GM12878 (cell line): ENCODE results near the gene TKT. TPM values are rescaled to one million over a fixed set of nuclear protein-coding genes. Genes with fewer than 3 reads are reported as not detected.

Experiments
- ATAC-seq: fragments of 200-7000 bp; cut with Tn5 transposase; 3 replicates; pipeline ENCODE4 v1.9.1; 2020; ENCODE audit warnings: mild to moderate bottlenecking, moderate library complexity
- BruUV-seq: library from RNA; stranded (reverse); fragments of 400-500 nt; replicated peaks from 2 replicates; lab custom pipeline; 2021; lab: Mats Ljungman, UMichigan
- CTCF ChIA-PET: fragments of 300-600 bp; sonication (Branson Sonifier 250); formaldehyde crosslinking; extraction: SDS; loops from one replicate; lab custom pipeline; 2021; ENCODE audit warnings: inconsistent platforms; lab: Yijun Ruan, JAX
- POLR2A ChIA-PET: fragments of 350-600 bp; formaldehyde crosslinking; extraction: SDS; loops from one replicate; lab custom pipeline; 2021; ENCODE audit warnings: inconsistent platforms; lab: Charles Lee
- RAD21 ChIA-PET: fragments of 300-600 bp; sonication (Branson Sonifier 250); formaldehyde crosslinking; loops from one replicate; lab custom pipeline; 2023; ENCODE audit warnings: antibody characterized with exemption; ENCODE audit not compliant: unreplicated experiment; lab: Charles Lee
- SMC1A ChIA-PET: fragments of 300-600 bp; sonication (Branson Sonifier 250); formaldehyde crosslinking; loops from one replicate; lab custom pipeline; 2023; ENCODE audit not compliant: unreplicated experiment, uncharacterized antibody; lab: Charles Lee
- DNase-seq: peaks from one replicate; pipeline ENCODE4 v3.0.0-alpha.2; 2011; ENCODE audit warnings: low read depth, low spot score
- FAIRE-seq: peaks from 3 replicates; lab custom pipeline; 2011; peaks lifted over from hg19 to GRCh38; lab: Jason Lieb, UNC
- H2AFZ ChIP-seq: 2 replicates; pipeline ENCODE4 v1.6.0; 2011; ENCODE audit warnings: low read depth, low read length, control low read depth; ENCODE audit not compliant: control insufficient read depth
- H3K27ac ChIP-seq: 2 replicates; pipeline ENCODE4 v1.5.1; 2011; ENCODE audit warnings: control low read depth; ENCODE audit not compliant: control insufficient read depth, insufficient read depth
- H3K27me3 ChIP-seq, 2 experiments: replicated peaks in 1 of 2; 2 replicates each; pipeline versions ENCODE4 v1.6.0 to v1.6.1; 2011; ENCODE audit warnings: low read length in 1 of 2; ENCODE audit not compliant: control insufficient read depth in 2 of 2, insufficient read depth in 2 of 2
- H3K36me3 ChIP-seq, 2 experiments: 2 replicates each; pipeline ENCODE4 v1.5.1; 2011; ENCODE audit warnings: low read length in 1 of 2; ENCODE audit not compliant: control insufficient read depth in 2 of 2, insufficient read depth in 2 of 2
- H3K4me1 ChIP-seq: 2 replicates; pipeline ENCODE4 v1.6.1; 2011; ENCODE audit warnings: mild to moderate bottlenecking, low read length, moderate library complexity, mixed read lengths; ENCODE audit not compliant: control insufficient read depth, insufficient read depth
- H3K4me2 ChIP-seq: 2 replicates; pipeline ENCODE4 v1.6.0; 2011; ENCODE audit warnings: control low read depth; ENCODE audit not compliant: control insufficient read depth, insufficient read depth
- H3K4me3 ChIP-seq: fragments of 200-600 bp; sonication (generic); 2 replicates; pipeline ENCODE4 v1.5.1; 2016
- H3K79me2 ChIP-seq: 2 replicates; pipeline ENCODE4 v1.6.0; 2011; ENCODE audit warnings: low read length; ENCODE audit not compliant: control insufficient read depth, insufficient read depth
- H3K9ac ChIP-seq: 2 replicates; pipeline ENCODE4 v1.8.0; 2011; ENCODE audit warnings: low read length, control low read depth, mixed read lengths; ENCODE audit not compliant: control insufficient read depth, insufficient read depth
- H3K9me3 ChIP-seq: replicated peaks from 3 replicates; pipeline ENCODE4 v1.5.1; 2011; ENCODE audit warnings: mild to moderate bottlenecking, low read length; ENCODE audit not compliant: control insufficient read depth, insufficient read depth
- H4K20me1 ChIP-seq: 2 replicates; pipeline ENCODE4 v1.6.0; 2011; ENCODE audit not compliant: control insufficient read depth, insufficient read depth
- DPF2 ChIP-seq: fragments of 450-650 bp; IDR thresholded peaks from 2 replicates; pipeline ENCODE4 v1.6.1; 2017; ENCODE audit warnings: mild to moderate bottlenecking
- GATAD2B ChIP-seq: fragments of 450-650 bp; conservative IDR thresholded peaks from 2 replicates; pipeline ENCODE4 v1.6.1; 2017; ENCODE audit warnings: low read depth, mild to moderate bottlenecking, moderate library complexity
- MXI1 ChIP-seq: fragments of 150-350 bp; IDR thresholded peaks from 2 replicates; pipeline ENCODE4 v1.6.1; 2011; ENCODE audit warnings: low read depth, mild to moderate bottlenecking, inconsistent platforms, low read length, improper control_type of control experiment
- PAX8 ChIP-seq: fragments of 450-650 bp; IDR thresholded peaks from 2 replicates; pipeline ENCODE4 v1.6.1; 2017; ENCODE audit warnings: mild to moderate bottlenecking, moderate library complexity
- POU2F2 ChIP-seq: IDR thresholded peaks from 3 replicates; pipeline ENCODE4 v1.6.1; 2011; ENCODE audit warnings: low read depth, mild to moderate bottlenecking, low read length, borderline replicate concordance
- RB1 ChIP-seq: fragments of 450-650 bp; formaldehyde crosslinking; IDR thresholded peaks from 2 replicates; pipeline ENCODE4 v1.6.1; 2017; ENCODE audit warnings: mild to moderate bottlenecking, borderline replicate concordance
- SMAD1 ChIP-seq: fragments of 450-650 bp; IDR thresholded peaks from 2 replicates; pipeline ENCODE4 v1.6.1; 2018; ENCODE audit warnings: mild to moderate bottlenecking, low read depth; ENCODE audit not compliant: partially characterized antibody
- ZBED1 ChIP-seq: IDR thresholded peaks from 2 replicates; pipeline ENCODE4 v1.6.1; 2016; ENCODE audit warnings: borderline replicate concordance
- WGBS: methylation state at CpG from one replicate; pipeline ENCODE4 v1.1.6; 2016; ENCODE audit warnings: low lambda C conversion rate; ENCODE audit not compliant: insufficient replicate concordance, insufficient coverage; ENCODE audit errors: missing lambda C conversion rate; 5-methylcytosine and 5-hydroxymethylcytosine counted together
- in situ Hi-C: fragments of 300-500 bp; cut with MboI; formaldehyde crosslinking; loops from 9 replicates; pipeline ENCODE4 v1.14.3; 2018; ENCODE audit warnings: mixed read lengths
- intact Hi-C: fragments of 100-400 bp; cut with micrococcal nuclease; formaldehyde crosslinking; loops from one replicate; pipeline ENCODE4 v1.14.2; 2022; ENCODE audit not compliant: unreplicated experiment
- polyA plus RNA-seq, 11 experiments: library from polyadenylated mRNA; depleted of rRNA in 4 of 11; unstranded in 6 of 11; stranded (reverse) in 5 of 11; fragments of >200 nt; fragmentation: Nextera tagmentation in 4 of 11; fragmentation: Illumina TruSeq in 1 of 11; extraction: Ambion mirVana in 4 of 11; extraction: Trizol in 1 of 11; gene quantifications; 1 replicate in 1 of 11; 2 replicates in 10 of 11; pipeline versions ENCODE4 v1.2.1 to v1.2.3, GENCODE V29; 2011 to 2016; ENCODE audit warnings: inconsistent platforms in 2 of 11, missing spikeins in 2 of 11, low read depth in 1 of 11
- total RNA-seq, 4 experiments: library from RNA; depleted of rRNA in 3 of 4; stranded (reverse); fragments of >200 nt in 3 of 4; fragmentation: Illumina TruSeq in 1 of 4; extraction: Trizol in 1 of 4; gene quantifications; 2 replicates each; pipeline versions ENCODE4 v1.2.1 to v1.2.3, GENCODE V29; 2013 to 2021
- TF ChIP-seq, protein P1 (sequence below): IDR thresholded peaks from 2 replicates; pipeline ENCODE4 v1.6.1; 2012; ENCODE audit warnings: mild to moderate bottlenecking, low read depth, low read length
- TF ChIP-seq, protein P2 (sequence below), 3 experiments: IDR thresholded peaks in 2 of 3; conservative IDR thresholded peaks in 1 of 3; 2 replicates each; pipeline ENCODE4 v1.5.1; 2011; ENCODE audit warnings: low read depth in 3 of 3, low read length in 3 of 3, mild to moderate bottlenecking in 3 of 3, control low read depth in 2 of 3, moderate library complexity in 2 of 3, inconsistent platforms in 1 of 3, mixed read lengths in 1 of 3; ENCODE audit not compliant: control insufficient read depth in 2 of 3, insufficient read depth in 1 of 3; ENCODE audit errors: extremely low read depth in 1 of 3
- TF ChIP-seq, protein P3 (sequence below): fragments of 150-350 bp; IDR thresholded peaks from 2 replicates; pipeline ENCODE4 v1.6.1; 2014; ENCODE audit warnings: mild to moderate bottlenecking, low read depth, low read length
- TF ChIP-seq, protein P4 (sequence below): IDR thresholded peaks from 2 replicates; pipeline ENCODE4 v1.6.1; 2012; ENCODE audit warnings: low read depth, low read length, improper control_type of control experiment
- TF ChIP-seq, protein P5 (sequence below): IDR thresholded peaks from 2 replicates; pipeline ENCODE4 v1.6.1; 2012; ENCODE audit warnings: low read length, inconsistent platforms
- TF ChIP-seq, protein P6 (sequence below): IDR thresholded peaks from 2 replicates; pipeline ENCODE4 v1.6.1; 2011; ENCODE audit warnings: borderline replicate concordance, low read depth, mild to moderate bottlenecking, moderate library complexity, mixed read lengths, low read length; ENCODE audit not compliant: insufficient read depth; ENCODE audit errors: extremely low read length

TKT gene
- total and polyA plus RNA-seq, 10 of the 15 experiments (the other 5 are each of a cell fraction or from before 2014, with no cell fraction given): 56.4 to 385 (median 143) TPM

DNA sequence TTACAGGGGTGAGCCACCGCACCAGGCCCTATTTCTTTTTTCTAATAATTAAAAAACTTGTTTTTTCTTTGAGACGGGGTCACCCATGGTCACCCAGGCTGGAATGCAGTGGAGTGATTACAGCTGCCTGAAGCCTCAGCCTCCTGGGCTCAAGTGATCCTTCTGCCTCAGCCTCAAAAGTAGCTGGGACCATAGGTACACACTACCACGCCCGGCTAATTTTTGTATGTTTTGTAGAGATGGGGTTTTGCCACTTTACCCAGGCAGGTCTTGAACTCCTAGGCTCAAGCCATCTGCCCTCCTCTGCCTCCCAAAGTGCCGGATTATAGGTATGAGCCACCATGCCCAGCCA lies 858 bp upstream of the TKT start:
- RAD21 ChIA-PET: no interaction called here
- Histone ChIP-seq H3K4me2 (no peak overlapping the region), H3K9me3 (no peaks in the 10 kb centered on the region), H3K4me3 (no peak overlapping the region), H3K27me3 (no peaks in the 10 kb centered on the region), H3K36me3 (no peaks in the 10 kb centered on the region), H3K79me2 (peaks cover 40% of the 10 kb centered on the region), H3K9ac (no peak overlapping the region), H4K20me1 (peaks cover 11% of the 10 kb centered on the region), H3K4me1 (peaks cover 11% of the 10 kb centered on the region), H2AFZ (no peak overlapping the region), H3K27ac (no peak overlapping the region)
- POLR2A ChIA-PET: no interaction called here
- ATAC-seq (no peak), DNase-seq (no peak), FAIRE-seq (no peak)
- BruUV-seq: no TSS peak
- CTCF ChIA-PET: no interaction called here
- SMC1A ChIA-PET: interaction anchor here (1.0 kb wide), 1 partner anchor 13 kb away, joined by 3 read pairs; no protein-coding TSS in a partner anchor
- intact Hi-C loops (no loop called here), in situ Hi-C loops (no loop called here)
- 97% methylated on average over 5 of the region's 5 CpGs for WGBS
- TF ChIP-seq, protein P1, sequence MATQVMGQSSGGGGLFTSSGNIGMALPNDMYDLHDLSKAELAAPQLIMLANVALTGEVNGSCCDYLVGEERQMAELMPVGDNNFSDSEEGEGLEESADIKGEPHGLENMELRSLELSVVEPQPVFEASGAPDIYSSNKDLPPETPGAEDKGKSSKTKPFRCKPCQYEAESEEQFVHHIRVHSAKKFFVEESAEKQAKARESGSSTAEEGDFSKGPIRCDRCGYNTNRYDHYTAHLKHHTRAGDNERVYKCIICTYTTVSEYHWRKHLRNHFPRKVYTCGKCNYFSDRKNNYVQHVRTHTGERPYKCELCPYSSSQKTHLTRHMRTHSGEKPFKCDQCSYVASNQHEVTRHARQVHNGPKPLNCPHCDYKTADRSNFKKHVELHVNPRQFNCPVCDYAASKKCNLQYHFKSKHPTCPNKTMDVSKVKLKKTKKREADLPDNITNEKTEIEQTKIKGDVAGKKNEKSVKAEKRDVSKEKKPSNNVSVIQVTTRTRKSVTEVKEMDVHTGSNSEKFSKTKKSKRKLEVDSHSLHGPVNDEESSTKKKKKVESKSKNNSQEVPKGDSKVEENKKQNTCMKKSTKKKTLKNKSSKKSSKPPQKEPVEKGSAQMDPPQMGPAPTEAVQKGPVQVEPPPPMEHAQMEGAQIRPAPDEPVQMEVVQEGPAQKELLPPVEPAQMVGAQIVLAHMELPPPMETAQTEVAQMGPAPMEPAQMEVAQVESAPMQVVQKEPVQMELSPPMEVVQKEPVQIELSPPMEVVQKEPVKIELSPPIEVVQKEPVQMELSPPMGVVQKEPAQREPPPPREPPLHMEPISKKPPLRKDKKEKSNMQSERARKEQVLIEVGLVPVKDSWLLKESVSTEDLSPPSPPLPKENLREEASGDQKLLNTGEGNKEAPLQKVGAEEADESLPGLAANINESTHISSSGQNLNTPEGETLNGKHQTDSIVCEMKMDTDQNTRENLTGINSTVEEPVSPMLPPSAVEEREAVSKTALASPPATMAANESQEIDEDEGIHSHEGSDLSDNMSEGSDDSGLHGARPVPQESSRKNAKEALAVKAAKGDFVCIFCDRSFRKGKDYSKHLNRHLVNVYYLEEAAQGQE: no peak
- TF ChIP-seq, protein P2, sequence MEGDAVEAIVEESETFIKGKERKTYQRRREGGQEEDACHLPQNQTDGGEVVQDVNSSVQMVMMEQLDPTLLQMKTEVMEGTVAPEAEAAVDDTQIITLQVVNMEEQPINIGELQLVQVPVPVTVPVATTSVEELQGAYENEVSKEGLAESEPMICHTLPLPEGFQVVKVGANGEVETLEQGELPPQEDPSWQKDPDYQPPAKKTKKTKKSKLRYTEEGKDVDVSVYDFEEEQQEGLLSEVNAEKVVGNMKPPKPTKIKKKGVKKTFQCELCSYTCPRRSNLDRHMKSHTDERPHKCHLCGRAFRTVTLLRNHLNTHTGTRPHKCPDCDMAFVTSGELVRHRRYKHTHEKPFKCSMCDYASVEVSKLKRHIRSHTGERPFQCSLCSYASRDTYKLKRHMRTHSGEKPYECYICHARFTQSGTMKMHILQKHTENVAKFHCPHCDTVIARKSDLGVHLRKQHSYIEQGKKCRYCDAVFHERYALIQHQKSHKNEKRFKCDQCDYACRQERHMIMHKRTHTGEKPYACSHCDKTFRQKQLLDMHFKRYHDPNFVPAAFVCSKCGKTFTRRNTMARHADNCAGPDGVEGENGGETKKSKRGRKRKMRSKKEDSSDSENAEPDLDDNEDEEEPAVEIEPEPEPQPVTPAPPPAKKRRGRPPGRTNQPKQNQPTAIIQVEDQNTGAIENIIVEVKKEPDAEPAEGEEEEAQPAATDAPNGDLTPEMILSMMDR (IDR thresholded peaks at IDR 0.05 in 2 of 3, conservative IDR thresholded peaks at IDR 0.05 in 1 of 3; ENCODE audit: control insufficient read depth in 2 of 3, extremely low read depth in 1 of 3, insufficient read depth in 1 of 3, low read depth in 3 of 3, low read length in 3 of 3): no peak
- TF ChIP-seq, protein P3, sequence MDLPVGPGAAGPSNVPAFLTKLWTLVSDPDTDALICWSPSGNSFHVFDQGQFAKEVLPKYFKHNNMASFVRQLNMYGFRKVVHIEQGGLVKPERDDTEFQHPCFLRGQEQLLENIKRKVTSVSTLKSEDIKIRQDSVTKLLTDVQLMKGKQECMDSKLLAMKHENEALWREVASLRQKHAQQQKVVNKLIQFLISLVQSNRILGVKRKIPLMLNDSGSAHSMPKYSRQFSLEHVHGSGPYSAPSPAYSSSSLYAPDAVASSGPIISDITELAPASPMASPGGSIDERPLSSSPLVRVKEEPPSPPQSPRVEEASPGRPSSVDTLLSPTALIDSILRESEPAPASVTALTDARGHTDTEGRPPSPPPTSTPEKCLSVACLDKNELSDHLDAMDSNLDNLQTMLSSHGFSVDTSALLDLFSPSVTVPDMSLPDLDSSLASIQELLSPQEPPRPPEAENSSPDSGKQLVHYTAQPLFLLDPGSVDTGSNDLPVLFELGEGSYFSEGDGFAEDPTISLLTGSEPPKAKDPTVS: no peak
- TF ChIP-seq, protein P4, sequence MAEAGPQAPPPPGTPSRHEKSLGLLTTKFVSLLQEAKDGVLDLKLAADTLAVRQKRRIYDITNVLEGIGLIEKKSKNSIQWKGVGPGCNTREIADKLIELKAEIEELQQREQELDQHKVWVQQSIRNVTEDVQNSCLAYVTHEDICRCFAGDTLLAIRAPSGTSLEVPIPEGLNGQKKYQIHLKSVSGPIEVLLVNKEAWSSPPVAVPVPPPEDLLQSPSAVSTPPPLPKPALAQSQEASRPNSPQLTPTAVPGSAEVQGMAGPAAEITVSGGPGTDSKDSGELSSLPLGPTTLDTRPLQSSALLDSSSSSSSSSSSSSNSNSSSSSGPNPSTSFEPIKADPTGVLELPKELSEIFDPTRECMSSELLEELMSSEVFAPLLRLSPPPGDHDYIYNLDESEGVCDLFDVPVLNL: no peak
- TF ChIP-seq ZBED1: no peak
- no peak for TF ChIP-seq DPF2
- TF ChIP-seq, protein P5, sequence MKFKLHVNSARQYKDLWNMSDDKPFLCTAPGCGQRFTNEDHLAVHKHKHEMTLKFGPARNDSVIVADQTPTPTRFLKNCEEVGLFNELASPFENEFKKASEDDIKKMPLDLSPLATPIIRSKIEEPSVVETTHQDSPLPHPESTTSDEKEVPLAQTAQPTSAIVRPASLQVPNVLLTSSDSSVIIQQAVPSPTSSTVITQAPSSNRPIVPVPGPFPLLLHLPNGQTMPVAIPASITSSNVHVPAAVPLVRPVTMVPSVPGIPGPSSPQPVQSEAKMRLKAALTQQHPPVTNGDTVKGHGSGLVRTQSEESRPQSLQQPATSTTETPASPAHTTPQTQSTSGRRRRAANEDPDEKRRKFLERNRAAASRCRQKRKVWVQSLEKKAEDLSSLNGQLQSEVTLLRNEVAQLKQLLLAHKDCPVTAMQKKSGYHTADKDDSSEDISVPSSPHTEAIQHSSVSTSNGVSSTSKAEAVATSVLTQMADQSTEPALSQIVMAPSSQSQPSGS: no peak
- TF ChIP-seq RB1: no peak
- TF ChIP-seq POU2F2: no peak
- TF ChIP-seq MXI1: no peak
- TF ChIP-seq GATAD2B: no peak
- TF ChIP-seq SMAD1: no peak
- TF ChIP-seq PAX8: no peak
- TF ChIP-seq, protein P6, sequence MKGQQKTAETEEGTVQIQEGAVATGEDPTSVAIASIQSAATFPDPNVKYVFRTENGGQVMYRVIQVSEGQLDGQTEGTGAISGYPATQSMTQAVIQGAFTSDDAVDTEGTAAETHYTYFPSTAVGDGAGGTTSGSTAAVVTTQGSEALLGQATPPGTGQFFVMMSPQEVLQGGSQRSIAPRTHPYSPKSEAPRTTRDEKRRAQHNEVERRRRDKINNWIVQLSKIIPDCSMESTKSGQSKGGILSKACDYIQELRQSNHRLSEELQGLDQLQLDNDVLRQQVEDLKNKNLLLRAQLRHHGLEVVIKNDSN: no peak
